ENCODE data around the gene IFNA4.
"Not testable (repeated sequence)": the region's sequence is repeated elsewhere in the genome, so short reads cannot be mapped to it uniquely, and the experiment has no call there.

IFNA4 gene

DNA sequence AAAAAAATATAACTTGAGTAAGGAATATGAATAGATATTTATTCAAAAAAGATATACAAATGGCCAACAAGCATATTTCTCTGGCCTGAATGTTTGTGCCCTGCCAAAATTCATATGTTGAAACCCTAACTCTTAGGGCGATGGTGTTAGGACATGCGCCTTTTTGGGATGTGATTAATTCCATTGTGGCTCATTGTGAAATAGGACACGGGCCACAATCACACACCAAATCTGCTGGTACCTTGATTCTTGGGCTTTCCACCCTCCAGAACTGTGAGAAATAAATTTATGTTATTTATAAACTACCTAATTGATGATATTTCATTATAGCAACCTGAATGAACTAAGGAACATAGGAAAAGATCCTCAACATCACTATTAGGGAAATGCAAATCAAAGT is 15.2 kb downstream of the IFNA4 start:
- ChIA-PET POLR2A (no interaction called here), CTCF (no interaction called here)
- TF ChIP-seq BHLHE40 (IDR thresholded peaks at IDR 0.05; ENCODE audit: borderline replicate concordance) (no peak), SP1 (IDR thresholded peaks at IDR 0.05) (no peak), FOXA1 (IDR thresholded peaks at IDR 0.05) (no peak), HDGF (IDR thresholded peaks at IDR 0.05; ENCODE audit: borderline replicate concordance) (no peak), ARNT (IDR thresholded peaks at IDR 0.05) (no peak), L3MBTL2 (conservative IDR thresholded peaks at IDR 0.05) (no peak), SUZ12 (IDR thresholded peaks at IDR 0.05) (no peak), NFRKB (IDR thresholded peaks at IDR 0.05) (no peak), ELF4 (IDR thresholded peaks at IDR 0.05) (no peak), TARDBP (IDR thresholded peaks at IDR 0.05) (no peak)
- no peak for DNase-seq (ENCODE audit: extremely low spot score)

DNA sequence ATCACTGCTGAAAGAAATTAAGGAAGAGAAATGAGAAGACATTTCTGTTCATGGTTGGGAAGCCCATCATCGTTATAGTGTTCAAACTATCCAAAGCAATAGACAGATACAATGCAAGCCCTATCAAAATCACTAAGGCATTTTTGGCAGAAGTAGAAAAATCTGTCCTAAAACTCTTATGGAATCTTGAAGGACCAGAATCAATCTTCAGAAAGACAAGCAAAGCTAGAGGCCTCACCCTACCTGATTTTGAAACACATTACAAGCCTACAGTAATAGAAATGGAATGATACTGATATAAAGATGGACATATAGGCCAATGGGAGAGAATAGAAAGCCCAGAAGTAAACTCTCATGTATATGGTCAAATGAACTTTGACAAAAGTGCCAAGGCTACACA is 16.0 kb downstream of the IFNA4 start:
- ChIA-PET CTCF (no interaction called here), POLR2A (no interaction called here)

DNA sequence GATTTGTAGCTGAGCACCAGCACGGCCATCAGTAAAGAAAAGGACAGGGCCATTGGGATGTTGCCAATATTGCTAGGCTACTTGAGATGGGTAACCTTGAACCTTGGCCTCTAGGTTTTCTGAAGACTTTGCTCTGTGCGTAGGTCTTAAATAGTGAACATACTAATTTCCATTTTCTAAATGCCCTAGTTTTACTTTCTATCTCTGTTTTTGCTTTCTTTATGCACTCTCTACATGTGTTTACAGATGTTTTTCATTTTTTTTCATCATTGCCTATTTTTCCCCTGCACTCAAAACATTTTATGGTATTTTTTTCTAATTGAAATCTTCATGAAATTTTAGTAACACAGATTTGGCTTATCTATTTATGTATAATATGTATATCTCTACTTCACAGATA is 20.8 kb downstream of the IFNA4 start, which contains the start of gene IFNA21:
IFNA21 (minus strand) TSS at position 101 of the 400 bp plus-strand sequence; CDS start at position 53, 48 bp downstream.
- POLR2A ChIA-PET; DNase-seq (ENCODE audit: extremely low spot score); CTCF ChIA-PET: not testable (repeated sequence)

More for the DNA sequence above, 16.0 kb downstream of the IFNA4 start:
- TF ChIP-seq ARNT (IDR thresholded peaks at IDR 0.05) (no peak), NFRKB (IDR thresholded peaks at IDR 0.05) (no peak), FOXA1 (IDR thresholded peaks at IDR 0.05) (no peak), FOXK2 (IDR thresholded peaks at IDR 0.05) (no peak), L3MBTL2 (conservative IDR thresholded peaks at IDR 0.05) (no peak), SUZ12 (IDR thresholded peaks at IDR 0.05) (no peak), ELF4 (IDR thresholded peaks at IDR 0.05) (no peak), FOXM1 (IDR thresholded peaks at IDR 0.05; ENCODE audit: borderline replicate concordance) (no peak), CTBP1 (IDR thresholded peaks at IDR 0.05; ENCODE audit: borderline replicate concordance) (no peak), ZNF384 (IDR thresholded peaks at IDR 0.05) (no peak), HDGF (IDR thresholded peaks at IDR 0.05; ENCODE audit: borderline replicate concordance) (no peak), BHLHE40 (IDR thresholded peaks at IDR 0.05; ENCODE audit: borderline replicate concordance) (no peak), TARDBP (IDR thresholded peaks at IDR 0.05) (no peak), SP1 (IDR thresholded peaks at IDR 0.05) (no peak), LEF1 (IDR thresholded peaks at IDR 0.05; ENCODE audit: borderline replicate concordance) (no peak)
- TF ChIP-seq, protein P1, sequence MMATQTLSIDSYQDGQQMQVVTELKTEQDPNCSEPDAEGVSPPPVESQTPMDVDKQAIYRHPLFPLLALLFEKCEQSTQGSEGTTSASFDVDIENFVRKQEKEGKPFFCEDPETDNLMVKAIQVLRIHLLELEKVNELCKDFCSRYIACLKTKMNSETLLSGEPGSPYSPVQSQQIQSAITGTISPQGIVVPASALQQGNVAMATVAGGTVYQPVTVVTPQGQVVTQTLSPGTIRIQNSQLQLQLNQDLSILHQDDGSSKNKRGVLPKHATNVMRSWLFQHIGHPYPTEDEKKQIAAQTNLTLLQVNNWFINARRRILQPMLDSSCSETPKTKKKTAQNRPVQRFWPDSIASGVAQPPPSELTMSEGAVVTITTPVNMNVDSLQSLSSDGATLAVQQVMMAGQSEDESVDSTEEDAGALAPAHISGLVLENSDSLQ (IDR thresholded peaks at IDR 0.05): no peak
- no peak for DNase-seq (ENCODE audit: extremely low spot score)

DNA sequence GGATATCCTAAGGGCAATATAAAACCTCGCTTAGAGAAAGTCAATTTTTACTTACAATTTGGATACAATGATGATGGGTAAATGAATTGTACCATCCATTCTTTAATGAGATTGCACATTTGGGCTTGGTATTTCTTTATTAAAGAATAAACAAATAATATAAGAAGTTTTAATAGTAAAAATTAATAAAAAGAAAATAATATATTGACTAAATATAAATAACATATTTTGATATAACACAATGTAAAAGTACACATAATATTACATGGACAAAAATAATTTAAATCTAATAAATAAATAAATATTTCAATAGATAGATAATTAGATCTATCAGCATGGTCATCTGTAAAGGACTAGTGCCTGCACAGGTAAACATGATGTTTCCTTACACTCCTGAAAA is 21.9 kb downstream of the IFNA4 start:
- ChIA-PET CTCF (no interaction called here), POLR2A (no interaction called here)
- TF ChIP-seq SUZ12 (IDR thresholded peaks at IDR 0.05) (no peak), HDGF (IDR thresholded peaks at IDR 0.05; ENCODE audit: borderline replicate concordance) (no peak), ZNF384 (IDR thresholded peaks at IDR 0.05) (no peak), L3MBTL2 (conservative IDR thresholded peaks at IDR 0.05) (no peak), LEF1 (IDR thresholded peaks at IDR 0.05; ENCODE audit: borderline replicate concordance) (no peak), ARNT (IDR thresholded peaks at IDR 0.05) (no peak), CTBP1 (IDR thresholded peaks at IDR 0.05; ENCODE audit: borderline replicate concordance) (no peak), FOXA1 (IDR thresholded peaks at IDR 0.05) (no peak), FOXM1 (IDR thresholded peaks at IDR 0.05; ENCODE audit: borderline replicate concordance) (no peak), TARDBP (IDR thresholded peaks at IDR 0.05) (no peak), NFRKB (IDR thresholded peaks at IDR 0.05) (no peak)
- TF ChIP-seq, protein P1 (IDR thresholded peaks at IDR 0.05): no peak
- no peak for DNase-seq (ENCODE audit: extremely low spot score)

DNA sequence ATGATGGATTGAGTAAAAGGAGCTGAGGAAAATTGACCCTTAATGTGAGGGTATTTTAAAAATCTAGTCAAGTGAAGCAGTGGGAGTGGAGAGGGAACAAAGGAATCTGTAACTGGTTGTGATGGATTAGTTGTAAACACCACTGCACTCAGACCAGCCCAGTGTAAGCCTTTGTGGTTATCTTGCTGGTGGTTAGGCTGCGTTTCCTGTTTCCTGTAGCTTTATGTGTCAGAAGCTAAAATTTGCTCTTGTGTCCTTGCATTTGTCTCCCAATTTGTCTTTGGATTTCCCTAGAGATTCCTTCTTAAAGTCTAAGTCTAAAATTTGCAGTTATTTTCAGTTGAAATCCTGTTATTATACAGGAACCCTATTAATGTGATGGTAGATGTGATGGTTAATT is 27.2 kb downstream of the IFNA4 start:
- TF ChIP-seq ARNT (IDR thresholded peaks at IDR 0.05) (no peak), HDGF (IDR thresholded peaks at IDR 0.05; ENCODE audit: borderline replicate concordance) (no peak), BHLHE40 (IDR thresholded peaks at IDR 0.05; ENCODE audit: borderline replicate concordance) (no peak), SUZ12 (IDR thresholded peaks at IDR 0.05) (no peak), NFRKB (IDR thresholded peaks at IDR 0.05) (no peak), FOXA1 (IDR thresholded peaks at IDR 0.05) (no peak), ZNF384 (IDR thresholded peaks at IDR 0.05) (no peak)
- TF ChIP-seq, protein P1 (IDR thresholded peaks at IDR 0.05): no peak
- ChIA-PET POLR2A (no interaction called here), CTCF (interaction anchor here (1.0 kb wide), 1 partner anchor 159 kb away, joined by 7 read pairs; no protein-coding TSS in a partner anchor)
- DNase-seq (ENCODE audit: extremely low spot score): no peak

DNA sequence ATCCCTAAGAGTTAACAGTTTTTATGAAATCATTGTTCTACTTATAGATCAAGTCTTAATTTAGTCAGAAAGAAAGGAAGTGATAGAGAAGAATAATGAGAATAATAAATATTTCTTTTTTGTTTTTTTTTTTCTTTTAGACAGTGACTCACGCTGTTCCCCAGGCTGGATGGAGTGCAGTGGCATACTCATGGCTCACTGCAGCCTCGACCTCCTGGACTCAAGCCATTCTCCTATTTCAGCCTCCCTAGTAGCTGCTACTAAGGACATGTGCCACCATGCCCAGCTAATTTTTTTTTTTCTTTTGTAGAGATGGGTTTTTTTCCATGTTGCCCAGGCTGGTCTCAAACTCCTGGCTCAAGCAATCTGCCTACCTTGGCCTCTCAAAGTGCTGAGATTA is 31.9 kb downstream of the IFNA4 start:
- DNase-seq (ENCODE audit: extremely low spot score): no peak
- ChIA-PET POLR2A (no interaction called here), CTCF (no interaction called here)
- TF ChIP-seq L3MBTL2 (conservative IDR thresholded peaks at IDR 0.05) (no peak), NFRKB (IDR thresholded peaks at IDR 0.05) (no peak), ARNT (IDR thresholded peaks at IDR 0.05) (no peak), SP1 (IDR thresholded peaks at IDR 0.05) (no peak), HDGF (IDR thresholded peaks at IDR 0.05; ENCODE audit: borderline replicate concordance) (no peak), ZNF384 (IDR thresholded peaks at IDR 0.05) (no peak), LEF1 (IDR thresholded peaks at IDR 0.05; ENCODE audit: borderline replicate concordance) (no peak), CTBP1 (IDR thresholded peaks at IDR 0.05; ENCODE audit: borderline replicate concordance) (no peak), SUZ12 (IDR thresholded peaks at IDR 0.05) (no peak), FOXK2 (IDR thresholded peaks at IDR 0.05) (no peak), FOXM1 (IDR thresholded peaks at IDR 0.05; ENCODE audit: borderline replicate concordance) (no peak), FOXA1 (IDR thresholded peaks at IDR 0.05) (no peak), BHLHE40 (IDR thresholded peaks at IDR 0.05; ENCODE audit: borderline replicate concordance) (no peak), TARDBP (IDR thresholded peaks at IDR 0.05) (no peak), ELF4 (IDR thresholded peaks at IDR 0.05) (no peak)
- TF ChIP-seq, protein P1 (IDR thresholded peaks at IDR 0.05): no peak

Data from HEK293T (cell line).